NCI-H2171 (cell line): Measurements from ENCODE around the gene ZNF280D.
"Not testable (repeated sequence)": the region's sequence is repeated elsewhere in the genome, so short reads cannot be mapped to it uniquely, and the experiment has no call there.

Source experiments
- DNase-seq: peaks from one replicate; lab custom pipeline; 2025; lab: John Stamatoyannopoulos, UW

ZNF280D gene

GRCh38 chr15:56733136-56734012, at the start of gene ZNF280D:
TSS of gene ZNF280D (minus strand) at chr15:56733509. CDS start at chr15:56707109, 26,400 bp downstream.
- DNase-seq = peak; percentile 85

DNA sequence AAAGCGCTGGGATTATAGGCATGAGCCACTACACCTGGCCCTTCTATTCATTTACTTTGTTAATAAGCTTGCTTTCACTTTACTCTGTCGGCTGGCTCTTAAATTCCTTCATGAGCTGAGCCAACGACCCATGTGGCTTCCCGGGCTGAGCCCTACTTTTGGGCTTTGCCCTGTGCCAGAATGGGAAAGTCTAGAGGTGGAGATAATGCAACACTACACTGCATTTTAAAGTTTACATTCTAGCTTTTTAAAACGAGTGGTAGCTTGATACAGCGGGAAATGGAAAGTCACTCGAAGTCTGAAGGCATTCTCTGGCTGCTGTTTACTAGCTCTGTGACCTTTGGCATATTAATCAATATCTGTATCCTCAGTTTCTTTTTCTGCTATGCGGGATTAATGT, 49.0 kb upstream of the ZNF280D start:
- DNase-seq = no peak

DNA sequence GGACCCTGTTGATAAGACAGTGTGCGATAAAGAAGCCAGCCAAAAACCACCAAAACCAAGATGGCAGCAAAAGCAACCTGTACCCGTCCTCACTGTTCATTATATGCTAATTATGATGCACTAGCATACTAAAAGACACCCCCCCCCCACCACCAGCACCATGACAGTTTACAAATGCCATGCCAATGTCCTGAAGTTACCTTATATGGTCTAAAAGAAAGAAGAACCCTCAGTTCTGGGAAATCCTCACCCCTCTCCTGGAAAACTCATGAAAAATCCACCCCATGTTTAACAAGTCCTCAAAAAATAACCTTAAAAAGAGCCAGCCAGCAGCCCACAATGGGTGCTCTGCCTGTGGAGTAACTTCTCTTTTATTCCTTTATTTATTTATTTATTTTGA, 48.4 kb upstream of the ZNF280D start:
- DNase-seq = no peak

- DNase-seq = not testable (repeated sequence)
Measured at GRCh38 chr15:56780102-56780725, 46.9 kb upstream of the ZNF280D start.

GRCh38 chr15:56779449-56779848, 46.1 kb upstream of the ZNF280D start:
- not testable (repeated sequence) for DNase-seq

DNA sequence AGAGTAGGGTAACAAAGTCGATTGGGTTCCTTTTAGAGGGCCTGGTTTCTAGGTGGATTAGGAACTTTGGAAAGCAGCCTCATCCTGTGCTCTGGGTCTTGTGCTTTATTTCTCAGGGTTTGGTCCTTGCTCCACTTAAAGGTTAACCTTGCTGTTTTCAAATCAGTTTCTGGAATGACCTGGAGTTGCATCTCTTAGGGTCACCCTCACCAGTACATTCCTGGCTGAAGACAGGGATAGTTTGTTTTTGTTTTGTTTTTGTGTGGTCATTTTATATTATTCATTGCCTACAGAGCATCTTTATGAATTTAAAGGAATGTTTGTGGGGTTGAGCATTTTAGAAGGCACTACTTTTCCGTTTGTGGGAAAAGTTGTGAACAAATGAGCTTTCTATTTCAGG, 45.5 kb upstream of the ZNF280D start:
- no peak for DNase-seq

- no peak for DNase-seq
Measured at GRCh38 chr15:56776839-56777238, 43.5 kb upstream of the ZNF280D start.

- DNase-seq = no peak
Measured at GRCh38 chr15:56775641-56776040, 42.3 kb upstream of the ZNF280D start.

- no peak for DNase-seq
Measured at GRCh38 chr15:56774356-56774755, 41.0 kb upstream of the ZNF280D start.

DNA sequence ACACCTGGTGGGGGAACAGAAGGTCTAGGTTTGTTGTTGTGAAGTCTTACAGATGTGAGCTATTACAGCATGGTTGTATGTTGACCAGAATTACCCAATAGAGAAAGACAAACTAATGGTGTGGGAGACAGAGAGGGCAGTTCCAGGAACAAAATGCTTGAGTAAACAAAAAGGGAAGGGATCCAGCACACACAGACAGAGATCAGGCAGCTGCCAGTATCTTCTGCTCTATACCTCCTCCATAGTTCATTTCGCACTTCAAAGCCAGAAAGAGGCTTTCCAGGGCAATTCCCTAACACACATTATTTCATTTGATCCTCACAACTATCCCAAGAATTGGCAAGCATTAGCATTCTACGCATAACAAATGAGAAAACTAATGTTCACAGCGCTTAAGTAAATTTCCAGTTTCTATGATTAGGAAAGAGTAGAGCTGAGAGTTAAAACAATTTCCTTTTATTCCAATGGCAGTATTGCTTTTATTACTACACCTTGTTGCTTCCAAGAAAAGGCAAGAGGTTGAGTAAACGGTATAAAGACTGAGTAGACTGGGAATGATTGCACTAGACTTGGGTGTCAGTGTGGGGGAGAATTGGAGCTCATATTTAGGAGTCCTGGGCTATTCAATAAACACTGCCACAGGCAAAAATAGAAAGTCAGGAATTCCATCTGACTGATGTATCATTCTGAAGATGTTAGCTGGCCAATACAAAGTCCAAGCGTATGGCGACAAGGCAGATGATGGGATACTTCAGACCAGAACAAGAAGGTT, 39.7 kb upstream of the ZNF280D start:
- DNase-seq = no peak

DNA sequence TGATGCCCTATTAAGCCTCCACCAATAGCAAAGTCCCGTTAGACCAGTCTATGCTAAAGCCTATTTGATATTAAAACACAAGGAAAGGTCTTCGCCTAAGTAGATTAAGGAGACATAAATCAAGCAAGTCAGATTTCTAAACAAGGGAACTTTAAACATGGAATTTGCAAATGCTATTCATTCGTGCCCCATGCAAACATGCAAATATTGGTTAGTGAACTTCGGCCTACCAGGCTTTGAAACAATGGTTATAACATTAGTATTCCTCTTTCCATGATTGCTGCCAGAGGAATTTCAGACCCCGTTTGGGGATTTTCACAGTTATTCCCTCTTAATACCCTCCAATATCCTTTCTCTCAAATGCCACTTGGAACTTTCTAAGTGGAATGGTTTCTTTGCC, 36.9 kb upstream of the ZNF280D start:
- no peak for DNase-seq

- no peak for DNase-seq
Measured at GRCh38 chr15:56767315-56767714, 34.0 kb upstream of the ZNF280D start.

- DNase-seq = no peak
Measured at GRCh38 chr15:56765251-56765650, 31.9 kb upstream of the ZNF280D start.

- no peak for DNase-seq
Measured at GRCh38 chr15:56763141-56763895, 30.0 kb upstream of the ZNF280D start.

DNA sequence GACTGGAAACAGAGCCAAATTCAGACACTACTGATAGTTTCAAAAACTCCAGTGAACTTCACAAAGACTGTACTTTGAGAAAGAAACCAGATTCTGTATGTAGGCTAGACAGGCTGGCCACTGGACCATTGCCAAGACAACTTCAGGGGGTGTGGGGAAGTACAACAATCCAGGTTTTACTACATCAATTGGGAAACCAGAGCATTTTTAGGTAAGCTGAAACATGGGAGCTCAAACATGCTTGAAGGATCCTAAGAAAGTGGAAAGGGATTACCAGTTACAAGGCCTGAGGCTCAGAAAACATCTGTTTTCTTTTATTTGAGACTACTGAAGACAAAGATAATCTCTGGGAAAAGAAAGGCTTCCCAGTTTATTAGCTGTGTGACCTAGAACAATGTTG, 26.9 kb upstream of the ZNF280D start:
- no peak for DNase-seq

GRCh38 chr15:56759450-56759845, 26.1 kb upstream of the ZNF280D start:
- no peak for DNase-seq

- no peak for DNase-seq
Measured at GRCh38 chr15:56758770-56759449, 25.6 kb upstream of the ZNF280D start.

GRCh38 chr15:56757875-56758274, 24.6 kb upstream of the ZNF280D start:
- no peak for DNase-seq

DNA sequence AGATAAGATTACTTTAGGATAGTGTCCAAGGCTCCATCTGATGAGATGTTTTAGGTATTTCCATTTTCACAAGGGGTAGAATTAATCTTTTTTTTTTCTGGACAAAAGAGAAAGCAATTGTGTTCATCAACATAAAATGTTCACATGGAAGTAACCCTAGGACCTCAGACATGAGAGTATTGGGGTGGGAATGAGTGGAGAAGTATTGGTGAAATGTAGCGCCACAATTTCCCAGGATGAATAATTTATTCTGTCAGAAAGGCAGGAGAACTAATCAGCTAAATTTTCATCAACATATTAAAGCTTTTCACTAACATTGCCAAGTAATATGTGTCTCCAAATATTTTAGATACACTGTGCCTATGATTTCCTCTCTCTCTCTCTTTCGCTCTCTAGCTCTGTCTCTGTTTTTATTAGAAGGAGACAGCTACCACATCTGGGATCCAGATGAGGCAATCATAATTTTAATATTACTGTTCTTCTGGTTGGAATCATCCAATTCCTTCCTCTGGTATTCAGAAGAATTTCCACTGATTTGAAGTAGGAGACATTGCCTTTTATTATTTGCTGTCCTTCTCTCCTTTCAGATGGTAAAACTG, 21.6 kb upstream of the ZNF280D start:
- DNase-seq = no peak

DNA sequence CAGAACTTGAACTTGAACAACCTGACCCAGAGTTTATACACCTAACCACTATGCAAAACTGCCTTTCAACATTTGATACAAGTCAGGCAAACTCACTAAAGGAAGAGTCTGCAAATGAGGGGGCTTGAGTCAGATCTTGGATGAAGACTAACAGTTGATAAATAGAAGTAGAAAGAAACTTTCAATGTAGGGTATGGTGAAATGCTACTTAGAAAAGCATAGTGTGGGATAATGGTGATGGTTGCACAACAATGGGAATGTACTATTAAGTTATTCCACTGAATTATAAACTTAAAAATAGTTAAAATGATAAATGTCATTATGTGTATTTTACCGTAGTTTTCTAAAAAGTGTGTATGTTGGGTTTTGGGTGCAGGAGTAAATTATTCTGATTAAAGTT, 19.7 kb upstream of the ZNF280D start:
- no peak for DNase-seq

GRCh38 chr15:56749982-56750381, 16.7 kb upstream of the ZNF280D start:
- no peak for DNase-seq
